Esophagus squamous epithelium (tissue), 5 donors: Measurements from ENCODE around the gene SNRPA. TPM values are rescaled to one million over a fixed set of nuclear protein-coding genes. Genes with fewer than 3 reads are reported as not detected.

ENCODE experiments used
- DNase-seq: peaks from one replicate; lab custom pipeline; 2025; lab: John Stamatoyannopoulos, UW
- H3K27ac ChIP-seq, 4 donors: fragments of 200-600 bp; sonication (generic); one replicate each; pipeline ENCODE4 v1.5.1; 2016 to 2019; ENCODE audit warnings: mild to moderate bottlenecking in 1 of 4
- H3K27me3 ChIP-seq, 4 donors: fragments of 200-600 bp; sonication (generic); 1 replicate in 3 of 4; 2 replicates in 1 of 4; pipeline versions ENCODE4 v1.5.1 to v1.6.0; 2017 to 2021; ENCODE audit warnings: antibody characterized with exemption in 1 of 4
- H3K36me3 ChIP-seq, 3 donors: fragments of 200-600 bp; sonication (generic); one replicate each; pipeline ENCODE4 v1.5.1; 2016 to 2019
- H3K4me1 ChIP-seq, 3 donors: fragments of 200-600 bp; sonication (generic); one replicate each; pipeline ENCODE4 v1.5.1; 2017 to 2019
- H3K4me3 ChIP-seq, 4 donors: fragments of 200-600 bp; sonication (generic); 1 replicate in 3 of 4; 2 replicates in 1 of 4; pipeline ENCODE4 v1.5.1; 2016 to 2019; ENCODE audit warnings: mild to moderate bottlenecking in 2 of 4, moderate library complexity in 1 of 4
- H3K9me3 ChIP-seq, 3 donors: fragments of 200-600 bp; sonication (generic); one replicate each; pipeline ENCODE4 v1.5.1; 2016 to 2019
- POLR2A ChIP-seq, 4 donors: fragments of 450-650 bp; IDR thresholded peaks; one replicate each; pipeline ENCODE4 v1.6.1; 2017; ENCODE audit warnings: antibody characterized with exemption in 4 of 4, mild to moderate bottlenecking in 4 of 4, moderate library complexity in 3 of 4
- WGBS, 2 donors: methylation state at CpG; one replicate each; pipeline ENCODE4 v1.1.5; 2018; 5-methylcytosine and 5-hydroxymethylcytosine counted together
- intact Hi-C: fragments of 100-400 bp; cut with DNase I; formaldehyde crosslinking; loops from one replicate; pipeline ENCODE4 v1.15.0; 2022
- total RNA-seq, 4 donors: library from RNA; depleted of rRNA; stranded (reverse); fragments of >200 nt; gene quantifications; one replicate each; pipeline ENCODE4 v1.1.0, GENCODE V29; 2016
- TF ChIP-seq, protein P1 (sequence below), 6 experiments: fragments of 450-650 bp in 4 of 6; fragments of 200-600 bp in 2 of 6; sonication (generic) in 2 of 6; IDR thresholded peaks; one replicate each; pipeline ENCODE4 v1.5.1; 2016 to 2019; ENCODE audit warnings: antibody characterized with exemption in 6 of 6, mild to moderate bottlenecking in 4 of 6, moderate library complexity in 4 of 6
- donor health status: DM: yes; HTN: yes; CAD: no.

The SNRPA gene
- total RNA-seq, 4 donors from 2014 or later: 45.0 to 79.5 (median 51.0) TPM

DNA sequence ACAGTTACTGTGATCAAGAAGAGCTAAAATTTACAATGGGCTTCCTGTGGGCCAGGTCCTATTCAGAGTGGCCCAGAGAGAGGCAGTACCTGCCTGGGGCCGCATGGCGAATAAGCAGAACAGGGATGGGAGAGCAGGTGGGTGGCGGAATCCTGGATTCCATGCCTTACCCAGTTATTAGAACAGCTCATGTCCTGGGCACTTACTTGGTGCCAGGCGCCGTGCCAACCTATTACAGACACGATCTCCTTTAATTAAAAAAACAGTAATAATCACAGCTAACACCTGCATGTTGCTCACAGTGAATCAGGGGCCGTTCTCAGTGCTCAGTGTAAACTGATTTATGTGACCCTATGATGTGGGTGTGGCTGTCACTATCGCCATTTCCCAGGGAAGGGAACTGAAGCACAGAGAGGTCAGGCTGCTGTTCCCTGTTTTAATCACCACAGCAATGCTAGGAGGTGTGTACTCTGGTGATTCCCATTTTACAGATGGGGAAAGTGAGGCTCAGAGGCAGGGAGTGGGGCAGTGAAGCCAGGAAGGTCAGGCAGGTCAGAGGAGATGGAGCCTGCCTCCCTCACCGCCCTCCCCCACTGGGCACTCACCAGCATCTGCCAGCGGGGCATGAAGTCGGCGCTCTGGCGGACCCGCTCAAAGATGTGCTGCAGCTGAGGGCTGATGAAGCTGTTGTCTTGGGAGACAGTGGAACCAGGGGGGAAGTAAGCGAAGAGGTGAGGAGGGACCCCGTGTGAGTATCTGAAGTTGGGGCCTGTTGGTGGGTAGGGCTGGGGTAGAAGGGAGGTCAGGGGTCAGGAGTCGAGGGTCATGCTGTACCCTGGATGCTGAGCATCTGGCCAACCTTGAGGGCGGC is 46.3 kb upstream of the SNRPA start:
- intact Hi-C loops: no loop called here
- Histone ChIP-seq H3K9me3 (no peaks in the 10 kb centered on the region), H3K27ac (no peak overlapping the region), H3K36me3 (peaks cover 21 to 100% (median 22%) of the 10 kb centered on the region in 3 donors), H3K27me3 (no peaks in the 10 kb centered on the region), H3K4me1 (no peaks in the 10 kb centered on the region), H3K4me3 (no peak overlapping the region)
- 78 to 87% methylated on average over 13 to 14 of the region's 18 CpGs for WGBS, 2 donors
- no peak for DNase-seq
- no peak for TF ChIP-seq POLR2A (IDR thresholded peaks at IDR 0.05)
- TF ChIP-seq, protein P1, sequence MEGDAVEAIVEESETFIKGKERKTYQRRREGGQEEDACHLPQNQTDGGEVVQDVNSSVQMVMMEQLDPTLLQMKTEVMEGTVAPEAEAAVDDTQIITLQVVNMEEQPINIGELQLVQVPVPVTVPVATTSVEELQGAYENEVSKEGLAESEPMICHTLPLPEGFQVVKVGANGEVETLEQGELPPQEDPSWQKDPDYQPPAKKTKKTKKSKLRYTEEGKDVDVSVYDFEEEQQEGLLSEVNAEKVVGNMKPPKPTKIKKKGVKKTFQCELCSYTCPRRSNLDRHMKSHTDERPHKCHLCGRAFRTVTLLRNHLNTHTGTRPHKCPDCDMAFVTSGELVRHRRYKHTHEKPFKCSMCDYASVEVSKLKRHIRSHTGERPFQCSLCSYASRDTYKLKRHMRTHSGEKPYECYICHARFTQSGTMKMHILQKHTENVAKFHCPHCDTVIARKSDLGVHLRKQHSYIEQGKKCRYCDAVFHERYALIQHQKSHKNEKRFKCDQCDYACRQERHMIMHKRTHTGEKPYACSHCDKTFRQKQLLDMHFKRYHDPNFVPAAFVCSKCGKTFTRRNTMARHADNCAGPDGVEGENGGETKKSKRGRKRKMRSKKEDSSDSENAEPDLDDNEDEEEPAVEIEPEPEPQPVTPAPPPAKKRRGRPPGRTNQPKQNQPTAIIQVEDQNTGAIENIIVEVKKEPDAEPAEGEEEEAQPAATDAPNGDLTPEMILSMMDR (IDR thresholded peaks at IDR 0.05): no peak

DNA sequence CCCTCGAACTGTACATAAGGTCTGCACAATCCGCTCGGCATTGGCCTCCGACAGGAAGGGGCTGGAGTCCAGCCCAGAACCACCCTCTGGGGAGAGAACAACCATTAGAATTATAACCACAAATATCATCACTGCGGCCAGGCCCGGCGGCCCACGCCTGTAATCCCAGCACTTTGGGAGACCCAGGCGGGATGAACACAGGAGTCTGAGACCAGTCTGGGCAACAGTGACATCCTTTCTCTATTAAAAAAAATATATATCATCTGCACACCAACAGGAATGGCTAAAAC is 45.7 kb upstream of the SNRPA start:
- intact Hi-C loops: no loop called here

DNA sequence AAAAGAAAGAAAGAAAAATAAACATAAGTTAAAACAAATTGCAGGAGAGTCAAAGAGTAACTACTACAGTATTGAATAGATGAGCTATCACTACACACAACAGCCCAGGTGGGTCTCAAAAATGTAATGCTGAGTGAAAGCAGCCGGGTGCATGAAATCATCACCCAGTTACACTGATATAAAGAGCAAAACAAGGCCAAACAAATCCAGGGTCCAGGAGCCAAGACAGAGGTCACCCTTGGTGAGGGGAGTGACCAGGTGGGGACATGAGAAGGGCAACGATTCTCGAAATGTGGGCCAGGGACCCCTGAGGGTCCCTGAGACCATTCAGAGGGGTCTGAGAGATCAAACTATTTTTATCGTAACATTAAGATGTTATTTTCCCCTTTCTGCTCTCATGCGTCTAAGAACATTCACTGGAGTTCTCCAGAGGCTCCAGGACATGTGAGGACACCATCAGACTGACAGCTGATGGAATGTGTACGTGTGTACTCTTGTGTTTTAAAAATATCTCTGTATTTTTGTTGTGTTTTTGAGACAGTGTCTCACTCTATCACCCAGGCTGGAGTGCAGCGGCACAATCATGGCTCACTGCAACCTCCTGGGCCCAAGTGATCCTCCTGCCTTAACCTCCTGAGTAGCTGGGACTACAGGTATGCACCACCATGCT is 44.9 kb upstream of the SNRPA start:
- Histone ChIP-seq H3K4me1 (no peaks in the 10 kb centered on the region), H3K9me3 (no peaks in the 10 kb centered on the region), H3K27me3 (no peaks in the 10 kb centered on the region), H3K4me3 (no peak overlapping the region), H3K36me3 (peaks cover 21 to 100% (median 22%) of the 10 kb centered on the region in 3 donors), H3K27ac (no peak overlapping the region)
- intact Hi-C loops: no loop called here
- WGBS, 2 donors: 81 to 88% methylated on average over 7 of the region's 7 CpGs
- DNase-seq: no peak
- no peak for TF ChIP-seq POLR2A (IDR thresholded peaks at IDR 0.05)
- TF ChIP-seq, protein P1 (IDR thresholded peaks at IDR 0.05): no peak

More for the DNA sequence above, 45.7 kb upstream of the SNRPA start:
- H3K27ac ChIP-seq: no peak overlapping the region
- no peaks in the 10 kb centered on the region for H3K9me3 ChIP-seq
- no peak for DNase-seq
- no peak for TF ChIP-seq POLR2A (IDR thresholded peaks at IDR 0.05)
- TF ChIP-seq, protein P1 (IDR thresholded peaks at IDR 0.05): no peak
- H3K4me1 ChIP-seq: no peaks in the 10 kb centered on the region
- H3K36me3 ChIP-seq: peaks cover 21 to 100% (median 22%) of the 10 kb centered on the region in 3 donors
- H3K4me3 ChIP-seq: no peak overlapping the region
- H3K27me3 ChIP-seq: no peaks in the 10 kb centered on the region
- WGBS, 2 donors: 90 to 91% methylated on average over 7 to 8 of the region's 9 CpGs

DNA sequence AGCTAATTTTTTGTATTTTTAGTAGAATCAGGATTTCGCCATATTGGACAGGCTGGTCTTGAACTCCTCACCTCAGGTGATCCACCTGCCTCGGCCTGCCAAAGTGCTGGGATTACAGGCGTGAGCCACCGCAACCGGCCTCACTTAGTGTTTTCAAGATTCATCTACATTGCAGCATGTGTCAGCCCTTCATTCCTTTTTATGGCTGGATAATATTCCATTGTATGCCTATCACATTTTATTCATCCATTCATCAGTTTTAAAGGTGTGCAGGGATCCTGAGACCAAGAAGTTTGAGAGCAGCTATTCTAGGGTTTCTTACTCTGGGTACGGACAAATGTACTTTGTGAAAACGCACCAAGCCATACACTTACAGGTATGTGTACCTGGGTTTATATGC is 43.4 kb upstream of the SNRPA start:
- peaks cover 21 to 99% (median 26%) of the 10 kb centered on the region in 3 donors for H3K36me3 ChIP-seq
- no peaks in the 10 kb centered on the region for H3K4me1 ChIP-seq
- DNase-seq: no peak
- no peaks in the 10 kb centered on the region for H3K9me3 ChIP-seq
- no peaks in the 10 kb centered on the region for H3K27me3 ChIP-seq
- TF ChIP-seq, protein P1 (IDR thresholded peaks at IDR 0.05): no peak
- no peak for TF ChIP-seq POLR2A (IDR thresholded peaks at IDR 0.05)
- intact Hi-C loops: no loop called here
- no peak overlapping the region for H3K27ac ChIP-seq
- H3K4me3 ChIP-seq: no peak overlapping the region
- WGBS, 2 donors: 93 to 96% methylated on average over 7 of the region's 7 CpGs

DNA sequence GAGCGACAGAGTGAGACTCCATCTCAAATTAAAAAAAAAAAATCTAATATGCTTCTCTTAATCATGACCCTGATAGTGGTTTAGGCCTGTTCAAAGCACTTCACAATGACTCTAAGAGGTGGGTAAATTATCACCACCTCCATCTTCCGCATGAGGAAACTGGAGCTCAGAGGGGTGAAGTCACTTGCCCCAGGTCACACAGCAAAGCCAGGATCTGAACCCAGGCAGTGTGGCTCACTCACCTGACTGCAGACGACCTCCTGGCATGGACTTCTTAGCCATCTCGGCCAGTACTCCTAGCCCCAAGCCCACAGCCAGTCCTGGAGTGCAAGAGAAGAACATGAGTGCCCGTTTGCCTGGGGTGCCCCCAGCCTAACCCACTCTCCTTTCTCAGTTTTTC is 41.2 kb upstream of the SNRPA start:
- intact Hi-C loops: no loop called here
- peaks cover 6 to 83% (median 14%) of the 10 kb centered on the region in 3 donors for H3K36me3 ChIP-seq
- H3K27ac ChIP-seq: no peak overlapping the region
- no peaks in the 10 kb centered on the region for H3K27me3 ChIP-seq
- 80 to 85% methylated on average over 5 of the region's 5 CpGs for WGBS, 2 donors
- no peaks in the 10 kb centered on the region for H3K9me3 ChIP-seq
- H3K4me3 ChIP-seq: no peak overlapping the region
- no peak for DNase-seq
- H3K4me1 ChIP-seq: peaks cover 7 to 11% (median 8%) of the 10 kb centered on the region in 3 donors
- TF ChIP-seq, protein P1 (IDR thresholded peaks at IDR 0.05): no peak
- no peak for TF ChIP-seq POLR2A (IDR thresholded peaks at IDR 0.05)
